Common myeloid progenitor, CD34-positive (primary cell): ENCODE results near the gene SLC9A8.

ENCODE experiments used
- CTCF ChIA-PET: fragments of 350-600 bp; sonication (Branson Sonifier 250); formaldehyde crosslinking; loops from one replicate; lab custom pipeline; 2021; ENCODE audit warnings: antibody characterized with exemption; lab: Charles Lee
- POLR2A ChIA-PET: fragments of 350-600 bp; sonication (Branson Sonifier 250); formaldehyde crosslinking; loops from one replicate; lab custom pipeline; 2021; ENCODE audit warnings: antibody characterized with exemption; lab: Charles Lee
- DNase-seq, 3 donors: peaks; one replicate each; pipeline versions ENCODE4 v3.0.0 to v3.0.0-alpha.2; 2013
- H3K27ac ChIP-seq, 2 experiments: 1 replicate in 1 of 2; 2 replicates in 1 of 2; pipeline ENCODE4 v1.7.0; 2013; ENCODE audit warnings: inconsistent platforms in 2 of 2, low read length in 2 of 2, mild to moderate bottlenecking in 2 of 2, low read depth in 1 of 2, moderate library complexity in 1 of 2; ENCODE audit not compliant: severe bottlenecking in 2 of 2, insufficient read depth in 1 of 2, poor library complexity in 1 of 2
- H3K27me3 ChIP-seq, 5 experiments: replicated peaks in 2 of 5; 1 replicate in 3 of 5; 2 replicates in 2 of 5; pipeline versions ENCODE4 v1.6.1 to v1.7.0; 2013; ENCODE audit warnings: low read length in 4 of 5, mild to moderate bottlenecking in 2 of 5, moderate library complexity in 2 of 5, inconsistent platforms in 1 of 5; ENCODE audit not compliant: insufficient read depth in 5 of 5, control insufficient read depth in 4 of 5
- H3K36me3 ChIP-seq, 4 experiments: 1 replicate in 2 of 4; 2 replicates in 2 of 4; pipeline versions ENCODE4 v1.6.1 to v1.7.0; 2013; ENCODE audit warnings: low read length in 3 of 4, control low read depth in 1 of 4, mild to moderate bottlenecking in 1 of 4; ENCODE audit not compliant: control insufficient read depth in 4 of 4, insufficient read depth in 4 of 4
- H3K4me1 ChIP-seq, 4 experiments: 1 replicate in 3 of 4; 2 replicates in 1 of 4; pipeline versions ENCODE4 v1.6.1 to v1.7.1; 2013; ENCODE audit warnings: low read length in 3 of 4, mild to moderate bottlenecking in 3 of 4, control low read depth in 1 of 4, inconsistent platforms in 1 of 4, moderate library complexity in 1 of 4; ENCODE audit not compliant: control insufficient read depth in 4 of 4, insufficient read depth in 4 of 4; ENCODE audit errors: control extremely low read depth in 1 of 4
- H3K4me3 ChIP-seq, 7 experiments: 1 replicate in 4 of 7; 2 replicates in 3 of 7; pipeline versions ENCODE4 v1.5.1 to v1.7.0; 2013; ENCODE audit warnings: mild to moderate bottlenecking in 7 of 7, low read length in 6 of 7, moderate library complexity in 6 of 7, inconsistent platforms in 2 of 7, low read depth in 2 of 7, control low read depth in 1 of 7; ENCODE audit not compliant: insufficient read depth in 4 of 7, control insufficient read depth in 1 of 7; ENCODE audit errors: extremely low read depth in 1 of 7
- H3K9me3 ChIP-seq, 5 experiments: 1 replicate in 4 of 5; 2 replicates in 1 of 5; pipeline versions ENCODE4 v1.6.1 to v1.7.1; 2013; ENCODE audit warnings: low read length in 4 of 5, mild to moderate bottlenecking in 2 of 5, inconsistent platforms in 1 of 5, low read depth in 1 of 5, moderate library complexity in 1 of 5; ENCODE audit not compliant: control insufficient read depth in 4 of 5, insufficient read depth in 2 of 5; ENCODE audit errors: control extremely low read depth in 1 of 5
- WGBS: methylation state at CpG from one replicate; pipeline ENCODE4 v1.1.5; 2013; ENCODE audit not compliant: insufficient coverage; 5-methylcytosine and 5-hydroxymethylcytosine counted together

SLC9A8 gene

GRCh38 chr20:49846206-49846807 lies 33.7 kb downstream of the SLC9A8 start:
- DNase-seq = peak; percentile 50 to 67 (median 58)
- peaks cover 0 to 1% (median 0%) of the 10 kb centered on the region in 4 experiments for H3K4me1 ChIP-seq

GRCh38 chr20:49850463-49851230 lies 38.0 kb downstream of the SLC9A8 start:
- DNase-seq = no peak
- WGBS = 89% methylated on average over 7 of the region's 8 CpGs
- Histone ChIP-seq H3K4me3 (no peak overlapping the region), H3K9me3 (no peaks in the 10 kb centered on the region), H3K36me3 (peaks cover 10 to 56% (median 42%) of the 10 kb centered on the region in 4 experiments), H3K27me3 (no peaks in the 10 kb centered on the region), H3K27ac (no peak overlapping the region), H3K4me1 (no peaks in the 10 kb centered on the region)
- POLR2A ChIA-PET = no interaction called here
- CTCF ChIA-PET = interaction anchor here (1.0 to 1.1 kb wide), 2 partner anchors 17 to 242 kb away, joined by 3 to 4 read pairs; no protein-coding TSS in a partner anchor

More at GRCh38 chr20:49846206-49846807, 33.7 kb downstream of the SLC9A8 start:
- H3K9me3 ChIP-seq = no peaks in the 10 kb centered on the region
- H3K27ac ChIP-seq = no peak overlapping the region
- ChIA-PET POLR2A (interaction anchor here (0.9 kb wide), 1 partner anchor 68 kb away, joined by 3 read pairs; no protein-coding TSS in a partner anchor), CTCF (interaction anchor here (0.6 to 9.8 kb wide), 21 partner anchors 9 to 498 kb away, joined by 3 to 138 read pairs (median 4); no protein-coding TSS in a partner anchor)
- peaks cover 10 to 47% (median 27%) of the 10 kb centered on the region in 4 experiments for H3K36me3 ChIP-seq
- no peaks in the 10 kb centered on the region for H3K27me3 ChIP-seq
- no peak overlapping the region for H3K4me3 ChIP-seq
- 100% methylated on average over 1 of the region's 6 CpGs for WGBS

- H3K27me3 ChIP-seq = no peaks in the 10 kb centered on the region
- POLR2A ChIA-PET = no interaction called here
- H3K4me1 ChIP-seq = no peaks in the 10 kb centered on the region
- H3K4me3 ChIP-seq = no peak overlapping the region
- WGBS = 100% methylated on average over 2 of the region's 3 CpGs
- H3K9me3 ChIP-seq = no peaks in the 10 kb centered on the region
- H3K36me3 ChIP-seq = peaks cover 10 to 62% (median 47%) of the 10 kb centered on the region in 4 experiments
- no peak overlapping the region for H3K27ac ChIP-seq
- DNase-seq = no peak
- CTCF ChIA-PET = interaction anchor here (1.0 kb wide), 1 partner anchor 18 kb away, joined by 3 read pairs; no protein-coding TSS in a partner anchor
Measured at GRCh38 chr20:49851231-49851705, 38.6 kb downstream of the SLC9A8 start.

- ChIA-PET CTCF (no interaction called here), POLR2A (no interaction called here)
Measured at GRCh38 chr20:49851991-49852390, 39.4 kb downstream of the SLC9A8 start.

GRCh38 chr20:49852522-49853080 lies 40.0 kb downstream of the SLC9A8 start:
- H3K36me3 ChIP-seq = peaks cover 11 to 70% (median 49%) of the 10 kb centered on the region in 4 experiments
- WGBS = 86% methylated on average over 5 of the region's 8 CpGs
- H3K4me3 ChIP-seq = no peak overlapping the region
- POLR2A ChIA-PET = no interaction called here
- no peak for DNase-seq
- no peak overlapping the region for H3K27ac ChIP-seq
- no peaks in the 10 kb centered on the region for H3K4me1 ChIP-seq
- no peaks in the 10 kb centered on the region for H3K27me3 ChIP-seq
- H3K9me3 ChIP-seq = no peaks in the 10 kb centered on the region
- CTCF ChIA-PET = no interaction called here

More at GRCh38 chr20:49851991-49852390, 39.4 kb downstream of the SLC9A8 start:
- Histone ChIP-seq H3K36me3 (peaks cover 11 to 65% (median 48%) of the 10 kb centered on the region in 4 experiments), H3K27me3 (no peaks in the 10 kb centered on the region), H3K4me1 (no peaks in the 10 kb centered on the region), H3K4me3 (no peak overlapping the region), H3K27ac (no peak overlapping the region), H3K9me3 (no peaks in the 10 kb centered on the region)
- 95% methylated on average over 7 of the region's 7 CpGs for WGBS
- DNase-seq = no peak

- no peaks in the 10 kb centered on the region for H3K9me3 ChIP-seq
- no peak for DNase-seq
- peaks cover 10 to 65% (median 47%) of the 10 kb centered on the region in 4 experiments for H3K36me3 ChIP-seq
- WGBS = 100% methylated on average over 5 of the region's 5 CpGs
- H3K4me1 ChIP-seq = no peaks in the 10 kb centered on the region
- no peak overlapping the region for H3K27ac ChIP-seq
- ChIA-PET CTCF (no interaction called here), POLR2A (no interaction called here)
- no peak overlapping the region for H3K4me3 ChIP-seq
- H3K27me3 ChIP-seq = no peaks in the 10 kb centered on the region
Measured at GRCh38 chr20:49853640-49854039, 41.0 kb downstream of the SLC9A8 start.
